Upper lobe of left lung (tissue), 6 donors: Measurements from ENCODE around the gene DTWD2. TPM values are rescaled to one million over a fixed set of nuclear protein-coding genes. Genes with fewer than 3 reads are reported as not detected.

Experiments
- ATAC-seq, 2 donors: fragments of 200-7000 bp; cut with Tn5 transposase; one replicate each; pipeline ENCODE4 v1.9.1; 2022; ENCODE audit warnings: mild to moderate bottlenecking in 2 of 2, moderate library complexity in 2 of 2; ENCODE audit not compliant: low FRiP score in 2 of 2
- DNase-seq, 2 donors: peaks; one replicate each; pipeline ENCODE4 v3.0.0-alpha.2; 2019 to 2020
- H3K27ac ChIP-seq, 4 donors: fragments of 200-600 bp; sonication (generic); one replicate each; pipeline ENCODE4 v1.5.1; 2016 to 2019
- H3K27me3 ChIP-seq, 4 donors: fragments of 200-600 bp; sonication (generic); one replicate each; pipeline ENCODE4 v1.5.1; 2017 to 2019
- H3K36me3 ChIP-seq, 4 donors: fragments of 200-600 bp; sonication (generic); one replicate each; pipeline ENCODE4 v1.5.1; 2016 to 2019
- H3K4me1 ChIP-seq, 4 donors: fragments of 200-600 bp; sonication (generic); one replicate each; pipeline ENCODE4 v1.5.1; 2018 to 2019
- H3K4me3 ChIP-seq, 4 donors: fragments of 200-600 bp; sonication (generic); one replicate each; pipeline ENCODE4 v1.5.1; 2017 to 2019; ENCODE audit warnings: mild to moderate bottlenecking in 2 of 4, moderate library complexity in 1 of 4
- H3K9me3 ChIP-seq, 4 donors: fragments of 200-600 bp; sonication (generic); one replicate each; pipeline ENCODE4 v1.5.1; 2018 to 2019
- EP300 ChIP-seq, 4 donors: sonication (generic); formaldehyde crosslinking; IDR thresholded peaks; one replicate each; pipeline ENCODE4 v1.5.1; 2017; ENCODE audit warnings: antibody characterized with exemption in 4 of 4, control low read depth in 2 of 4
- POLR2A ChIP-seq, 4 donors: fragments of 450-650 bp; IDR thresholded peaks; one replicate each; pipeline ENCODE4 v1.5.1; 2016 to 2017; ENCODE audit warnings: antibody characterized with exemption in 4 of 4, mild to moderate bottlenecking in 2 of 4
- POLR2AphosphoS5 ChIP-seq, 2 donors: sonication (generic); formaldehyde crosslinking; IDR thresholded peaks; one replicate each; pipeline ENCODE4 v1.5.1; 2017; ENCODE audit warnings: antibody characterized with exemption in 2 of 2
- WGBS, 2 donors: methylation state at CpG; one replicate each; pipeline ENCODE4 v1.1.5; 2017 to 2018; 5-methylcytosine and 5-hydroxymethylcytosine counted together
- total RNA-seq, 6 donors: library from RNA; depleted of rRNA in 4 of 6; stranded (reverse); fragments of >200 nt in 4 of 6; gene quantifications; one replicate each; pipeline versions ENCODE4 v1.1.0 to v1.2.1, GENCODE V29; 2016 to 2021
- TF ChIP-seq, protein P1 (sequence below), 6 experiments: fragments of 450-650 bp in 4 of 6; fragments of 200-600 bp in 2 of 6; sonication (generic) in 2 of 6; IDR thresholded peaks; one replicate each; pipeline ENCODE4 v1.5.1; 2016 to 2019; ENCODE audit warnings: antibody characterized with exemption in 6 of 6
- donor health status: DM: no; HTN: no; CAD: no; lungs with moderate emphysema.
- donor health status: DM: no; HTN: yes; CAD: no; lungs with severe emphysema.

Gene DTWD2
- total RNA-seq, 6 donors from 2014 or later = 7.1 to 14.7 (median 9.5) TPM

DNA sequence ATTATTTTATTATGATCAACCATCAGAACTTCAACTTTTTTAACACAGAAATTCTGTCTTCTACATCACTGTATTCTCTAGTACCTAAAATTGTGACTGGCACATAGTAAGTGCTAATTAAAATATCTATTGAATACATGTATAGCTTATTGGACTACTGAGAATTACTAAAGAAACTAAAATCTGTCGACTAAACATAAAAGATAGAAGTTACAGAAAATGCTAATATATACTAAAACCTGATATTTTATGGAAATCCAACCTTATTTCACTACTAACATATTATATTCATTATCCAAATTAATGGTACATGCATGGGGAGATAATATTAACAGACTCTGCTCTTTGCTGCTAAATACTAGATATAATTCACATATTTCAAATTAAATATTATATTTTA lies 153.6 kb downstream of the DTWD2 start:
- DNase-seq (no peak), ATAC-seq (no peak)
- H3K36me3 ChIP-seq = no peaks in the 10 kb centered on the region
- TF ChIP-seq EP300 (IDR thresholded peaks at IDR 0.05) (no peak), POLR2AphosphoS5 (IDR thresholded peaks at IDR 0.05) (no peak), POLR2A (IDR thresholded peaks at IDR 0.05) (no peak)
- TF ChIP-seq, protein P1, sequence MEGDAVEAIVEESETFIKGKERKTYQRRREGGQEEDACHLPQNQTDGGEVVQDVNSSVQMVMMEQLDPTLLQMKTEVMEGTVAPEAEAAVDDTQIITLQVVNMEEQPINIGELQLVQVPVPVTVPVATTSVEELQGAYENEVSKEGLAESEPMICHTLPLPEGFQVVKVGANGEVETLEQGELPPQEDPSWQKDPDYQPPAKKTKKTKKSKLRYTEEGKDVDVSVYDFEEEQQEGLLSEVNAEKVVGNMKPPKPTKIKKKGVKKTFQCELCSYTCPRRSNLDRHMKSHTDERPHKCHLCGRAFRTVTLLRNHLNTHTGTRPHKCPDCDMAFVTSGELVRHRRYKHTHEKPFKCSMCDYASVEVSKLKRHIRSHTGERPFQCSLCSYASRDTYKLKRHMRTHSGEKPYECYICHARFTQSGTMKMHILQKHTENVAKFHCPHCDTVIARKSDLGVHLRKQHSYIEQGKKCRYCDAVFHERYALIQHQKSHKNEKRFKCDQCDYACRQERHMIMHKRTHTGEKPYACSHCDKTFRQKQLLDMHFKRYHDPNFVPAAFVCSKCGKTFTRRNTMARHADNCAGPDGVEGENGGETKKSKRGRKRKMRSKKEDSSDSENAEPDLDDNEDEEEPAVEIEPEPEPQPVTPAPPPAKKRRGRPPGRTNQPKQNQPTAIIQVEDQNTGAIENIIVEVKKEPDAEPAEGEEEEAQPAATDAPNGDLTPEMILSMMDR (IDR thresholded peaks at IDR 0.05) = no peak
- H3K4me1 ChIP-seq = no peaks in the 10 kb centered on the region
- no peak overlapping the region for H3K27ac ChIP-seq
- H3K4me3 ChIP-seq = no peak overlapping the region
- H3K27me3 ChIP-seq = no peaks in the 10 kb centered on the region
- whole genome bisulfite sequencing, 2 donors = 91 to 97% methylated on average over 1 of the region's 1 CpG
- H3K9me3 ChIP-seq = no peaks in the 10 kb centered on the region

DNA sequence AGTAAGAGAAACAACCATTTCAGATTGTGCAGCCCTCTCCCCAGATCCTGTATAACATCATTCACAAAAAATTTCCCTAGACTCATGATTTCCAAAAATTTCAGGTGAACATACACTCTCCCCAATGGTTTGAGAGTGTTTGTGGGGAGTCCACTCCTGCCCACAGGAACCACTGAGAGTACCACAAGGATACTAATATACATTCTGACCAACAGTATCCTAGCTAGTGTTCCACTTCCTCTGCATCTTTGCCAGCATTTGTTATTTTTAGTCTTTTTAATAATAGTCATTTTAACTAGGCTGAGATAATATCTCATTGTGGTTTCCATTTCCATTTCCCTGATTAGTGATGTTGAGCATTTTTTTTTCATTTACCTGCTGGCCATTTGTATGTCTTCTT lies 155.4 kb downstream of the DTWD2 start:
- no peak overlapping the region for H3K27ac ChIP-seq
- no peaks in the 10 kb centered on the region for H3K9me3 ChIP-seq
- no peak overlapping the region for H3K4me3 ChIP-seq
- H3K36me3 ChIP-seq = no peaks in the 10 kb centered on the region
- DNase-seq (no peak), ATAC-seq (no peak)
- H3K4me1 ChIP-seq = no peaks in the 10 kb centered on the region
- TF ChIP-seq, protein P1 (IDR thresholded peaks at IDR 0.05) = no peak
- TF ChIP-seq POLR2A (IDR thresholded peaks at IDR 0.05) (no peak), EP300 (IDR thresholded peaks at IDR 0.05) (no peak), POLR2AphosphoS5 (IDR thresholded peaks at IDR 0.05) (no peak)
- no peaks in the 10 kb centered on the region for H3K27me3 ChIP-seq

DNA sequence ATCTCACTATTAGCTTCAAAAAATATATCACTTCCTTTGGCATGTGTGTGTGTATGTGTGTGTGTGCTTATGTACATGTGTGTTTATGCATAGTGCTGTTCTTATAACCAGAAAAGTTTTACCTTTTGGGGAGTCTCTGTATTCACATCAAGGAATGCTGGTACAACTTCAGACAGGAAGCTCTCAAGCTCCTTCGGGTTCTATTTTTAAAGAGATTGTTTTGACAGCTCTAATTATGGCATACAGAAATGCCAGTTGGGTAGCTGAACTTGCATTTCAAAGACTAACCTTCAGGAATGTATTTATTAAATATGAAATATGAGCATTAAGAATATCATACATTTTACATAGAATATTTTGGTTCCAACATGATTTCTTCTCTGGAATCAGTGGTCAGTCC lies 163.1 kb downstream of the DTWD2 start:
- Histone ChIP-seq H3K9me3 (no peaks in the 10 kb centered on the region), H3K4me1 (no peaks in the 10 kb centered on the region), H3K27me3 (no peaks in the 10 kb centered on the region), H3K27ac (no peak overlapping the region), H3K36me3 (no peaks in the 10 kb centered on the region), H3K4me3 (no peak overlapping the region)
- ATAC-seq (no peak), DNase-seq (no peak)
- TF ChIP-seq EP300 (IDR thresholded peaks at IDR 0.05) (no peak), POLR2AphosphoS5 (IDR thresholded peaks at IDR 0.05) (no peak), POLR2A (IDR thresholded peaks at IDR 0.05) (no peak)
- TF ChIP-seq, protein P1 (IDR thresholded peaks at IDR 0.05) = no peak
- 14 to 31% methylated on average over 1 of the region's 1 CpG for WGBS, 2 donors

DNA sequence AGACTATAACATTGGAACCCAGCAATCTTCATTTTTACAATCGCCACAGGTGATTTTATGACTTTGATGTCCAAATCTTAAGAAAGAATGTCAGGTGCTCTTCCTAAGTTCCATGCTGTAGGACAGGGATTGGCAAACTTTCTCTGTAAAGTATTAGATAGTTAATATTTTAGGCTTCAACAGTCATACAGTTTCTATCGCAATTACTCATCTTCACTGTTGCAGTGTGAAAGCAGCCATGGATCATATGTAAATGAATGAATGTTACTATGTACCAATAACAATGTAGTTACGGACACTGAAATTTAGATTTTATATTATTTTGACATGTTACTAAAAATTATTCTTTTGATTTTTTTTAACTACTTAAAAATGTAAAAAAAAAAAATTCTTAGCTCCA lies 169.7 kb downstream of the DTWD2 start:
- no peaks in the 10 kb centered on the region for H3K36me3 ChIP-seq
- ATAC-seq (no peak), DNase-seq (no peak)
- H3K4me1 ChIP-seq = no peaks in the 10 kb centered on the region
- no peaks in the 10 kb centered on the region for H3K9me3 ChIP-seq
- no peak overlapping the region for H3K4me3 ChIP-seq
- no peak for TF ChIP-seq POLR2AphosphoS5 (IDR thresholded peaks at IDR 0.05)
- TF ChIP-seq EP300 (IDR thresholded peaks at IDR 0.05) = no peak
- TF ChIP-seq, protein P1 (IDR thresholded peaks at IDR 0.05) = no peak
- TF ChIP-seq POLR2A (IDR thresholded peaks at IDR 0.05) = no peak
- 95 to 96% methylated on average over 3 of the region's 3 CpGs for WGBS, 2 donors
- H3K27ac ChIP-seq = no peak overlapping the region
- H3K27me3 ChIP-seq = no peaks in the 10 kb centered on the region

DNA sequence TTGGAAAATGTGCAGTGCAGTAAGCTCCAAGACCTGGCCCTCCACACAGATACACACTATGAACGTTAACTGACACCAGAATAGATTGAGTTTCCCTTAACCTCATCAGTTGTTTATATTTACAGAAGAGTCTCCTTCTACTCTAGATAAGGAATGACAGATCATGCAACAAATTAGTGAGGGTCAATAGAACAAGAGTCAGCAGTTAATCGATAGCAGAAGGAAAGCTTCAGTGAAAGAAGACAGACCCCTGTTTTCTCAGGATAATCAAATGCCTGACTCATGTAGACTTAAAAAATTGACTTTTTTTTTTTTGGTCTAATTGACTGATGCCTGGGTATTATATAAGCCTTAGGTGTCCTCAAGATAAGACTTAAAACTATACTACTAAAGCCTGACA lies 179.9 kb downstream of the DTWD2 start:
- ATAC-seq (no peak), DNase-seq (no peak)
- WGBS, 2 donors = 43 to 48% methylated on average over 2 of the region's 2 CpGs
- Histone ChIP-seq H3K27me3 (no peaks in the 10 kb centered on the region), H3K4me3 (no peak overlapping the region), H3K4me1 (no peaks in the 10 kb centered on the region), H3K36me3 (no peaks in the 10 kb centered on the region), H3K27ac (no peak overlapping the region), H3K9me3 (peaks cover 0 to 6% (median 2%) of the 10 kb centered on the region in 4 donors)
- TF ChIP-seq POLR2AphosphoS5 (IDR thresholded peaks at IDR 0.05) = no peak
- no peak for TF ChIP-seq EP300 (IDR thresholded peaks at IDR 0.05)
- no peak for TF ChIP-seq POLR2A (IDR thresholded peaks at IDR 0.05)
- TF ChIP-seq, protein P1 (IDR thresholded peaks at IDR 0.05) = no peak
